Astrocyte (in vitro differentiated cells and primary cell): ENCODE data around the gene LPXN.

Source experiments
- EZH2 ChIP-seq: IDR thresholded peaks from 2 replicates; pipeline ENCODE4 v1.6.1; 2012; ENCODE audit warnings: mild to moderate bottlenecking, low read length, inconsistent platforms; ENCODE audit not compliant: insufficient read depth
- TF ChIP-seq, protein P1 (sequence below): IDR thresholded peaks from 2 replicates; pipeline ENCODE4 v1.5.1; 2011; ENCODE audit warnings: low read depth, mild to moderate bottlenecking, inconsistent platforms, low read length, moderate library complexity; ENCODE audit not compliant: insufficient read depth

GRCh38 chr11:58567889-58568512 lies 7.7 kb downstream of the LPXN start:
- TF ChIP-seq, protein P1, sequence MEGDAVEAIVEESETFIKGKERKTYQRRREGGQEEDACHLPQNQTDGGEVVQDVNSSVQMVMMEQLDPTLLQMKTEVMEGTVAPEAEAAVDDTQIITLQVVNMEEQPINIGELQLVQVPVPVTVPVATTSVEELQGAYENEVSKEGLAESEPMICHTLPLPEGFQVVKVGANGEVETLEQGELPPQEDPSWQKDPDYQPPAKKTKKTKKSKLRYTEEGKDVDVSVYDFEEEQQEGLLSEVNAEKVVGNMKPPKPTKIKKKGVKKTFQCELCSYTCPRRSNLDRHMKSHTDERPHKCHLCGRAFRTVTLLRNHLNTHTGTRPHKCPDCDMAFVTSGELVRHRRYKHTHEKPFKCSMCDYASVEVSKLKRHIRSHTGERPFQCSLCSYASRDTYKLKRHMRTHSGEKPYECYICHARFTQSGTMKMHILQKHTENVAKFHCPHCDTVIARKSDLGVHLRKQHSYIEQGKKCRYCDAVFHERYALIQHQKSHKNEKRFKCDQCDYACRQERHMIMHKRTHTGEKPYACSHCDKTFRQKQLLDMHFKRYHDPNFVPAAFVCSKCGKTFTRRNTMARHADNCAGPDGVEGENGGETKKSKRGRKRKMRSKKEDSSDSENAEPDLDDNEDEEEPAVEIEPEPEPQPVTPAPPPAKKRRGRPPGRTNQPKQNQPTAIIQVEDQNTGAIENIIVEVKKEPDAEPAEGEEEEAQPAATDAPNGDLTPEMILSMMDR, result peak; percentile 84
- TF ChIP-seq EZH2, result no peak
